Stimulated activated naive CD4-positive, alpha-beta T cell (primary cell): ENCODE measurements around the gene NPC2.
"Not testable (repeated sequence)": the region's sequence is repeated elsewhere in the genome, so short reads cannot be mapped to it uniquely, and the experiment has no call there.

ENCODE experiments used
- DNase-seq, 6 experiments: peaks; one replicate each; lab custom pipeline; 2025; lab: John Stamatoyannopoulos, UW

Gene NPC2

GRCh38 chr14:74469548-74470518, 23.3 kb downstream of the NPC2 start:
- no peak for DNase-seq

- DNase-seq: no peak
Measured at GRCh38 chr14:74468513-74468912, 24.6 kb downstream of the NPC2 start.

- DNase-seq: no peak
Measured at GRCh38 chr14:74465335-74465734, 27.8 kb downstream of the NPC2 start.

GRCh38 chr14:74464785-74465184, 28.3 kb downstream of the NPC2 start:
- no peak for DNase-seq

GRCh38 chr14:74463697-74464096, 29.4 kb downstream of the NPC2 start:
- no peak for DNase-seq

- DNase-seq: no peak
Measured at GRCh38 chr14:74462993-74463392, 30.1 kb downstream of the NPC2 start.

GRCh38 chr14:74459976-74460375, 33.1 kb downstream of the NPC2 start:
- no peak for DNase-seq

- no peak for DNase-seq
Measured at GRCh38 chr14:74459289-74459946, 33.7 kb downstream of the NPC2 start.

GRCh38 chr14:74457565-74457895, 35.6 kb downstream of the NPC2 start:
- no peak for DNase-seq

- DNase-seq: no peak
Measured at GRCh38 chr14:74456684-74457564, 36.2 kb downstream of the NPC2 start.

GRCh38 chr14:74454397-74454796, 38.7 kb downstream of the NPC2 start:
- DNase-seq: not testable (repeated sequence)

GRCh38 chr14:74444866-74445265, 48.2 kb downstream of the NPC2 start:
- DNase-seq: no peak

GRCh38 chr14:74442757-74443156, 50.3 kb downstream of the NPC2 start:
- no peak for DNase-seq

GRCh38 chr14:74441113-74441512, 52.0 kb downstream of the NPC2 start:
- DNase-seq: no peak

- DNase-seq: no peak
Measured at GRCh38 chr14:74438351-74438915, 54.7 kb downstream of the NPC2 start.

- DNase-seq: no peak
Measured at GRCh38 chr14:74437496-74438053, 55.5 kb downstream of the NPC2 start.

- DNase-seq: no peak
Measured at GRCh38 chr14:74434294-74434693, 58.8 kb downstream of the NPC2 start.

GRCh38 chr14:74429991-74430390, 63.1 kb downstream of the NPC2 start:
- DNase-seq: no peak
